G401 (cell line): ENCODE measurements around the gene LSP1. TPM values are rescaled to one million over a fixed set of nuclear protein-coding genes. Genes with fewer than 3 reads are reported as not detected.
"Not testable (repeated sequence)": the region's sequence is repeated elsewhere in the genome, so short reads cannot be mapped to it uniquely, and the experiment has no call there.

ENCODE experiments used
- DNase-seq: peaks from one replicate; pipeline ENCODE4 v3.0.0-alpha.2; 2015; ENCODE audit warnings: low spot score
- in situ Hi-C: cut with HindIII; loops from 2 replicates; pipeline ENCODE4 v1.10.0; 2016; ENCODE audit warnings: low sequenced_read_pairs, mixed read lengths
- total RNA-seq: library from RNA; depleted of rRNA; stranded (reverse); fragments of >200 nt; shearing (Covaris generic); gene quantifications from 2 replicates; pipeline ENCODE4 v1.2.3, GENCODE V29; 2014

Gene LSP1
- total RNA-seq, 1 experiment from 2014 or later, result 0.20 TPM

DNA sequence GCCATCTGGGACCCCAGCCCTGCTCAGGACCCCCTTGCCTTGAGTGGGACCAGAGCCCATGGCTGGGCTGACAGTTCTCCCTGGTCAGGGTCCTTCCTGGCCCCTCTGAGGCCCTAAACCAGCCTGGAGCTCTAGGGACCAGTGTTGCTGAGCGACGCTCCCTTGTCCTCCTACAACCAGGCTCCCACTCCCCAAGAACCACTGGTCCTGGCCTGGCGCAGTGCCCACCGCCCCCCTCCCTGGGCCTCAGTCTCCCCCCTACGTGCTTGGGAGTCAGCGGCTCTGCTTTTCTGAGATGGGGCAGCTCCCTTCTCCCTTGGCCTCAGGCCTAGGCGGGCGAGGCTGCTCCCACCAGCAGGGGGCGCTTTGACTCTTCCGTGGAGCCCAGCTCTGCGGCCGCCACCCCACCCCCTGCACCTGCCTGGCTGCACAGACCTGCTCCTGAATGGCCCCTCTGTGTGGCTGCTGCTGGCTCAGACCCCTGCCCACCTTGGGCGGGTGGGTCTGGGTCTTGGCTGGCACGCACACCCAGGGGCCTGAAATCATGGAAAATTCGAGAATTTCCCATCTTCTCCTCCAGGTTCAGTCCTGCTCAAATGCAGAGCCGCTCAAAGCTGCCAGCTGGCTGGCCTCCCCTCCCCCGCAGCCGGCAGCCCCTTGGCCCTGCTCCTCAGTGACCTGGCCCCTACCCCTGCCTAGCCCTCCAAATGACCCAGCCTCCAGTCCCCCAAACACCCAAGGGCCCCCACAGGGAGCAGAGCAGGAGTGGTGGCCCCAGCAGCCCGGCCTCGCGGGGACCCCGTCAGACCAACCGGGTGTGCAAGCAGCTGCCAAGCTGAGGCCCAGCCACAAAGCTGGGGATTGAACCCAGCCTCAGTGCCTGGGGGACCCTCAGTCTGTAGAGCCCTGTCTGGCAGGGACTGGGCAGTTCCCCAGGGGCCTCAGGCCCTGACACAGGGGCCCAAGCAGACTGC lies 29.7 kb downstream of the LSP1 start:
- in situ Hi-C loops, result no loop called here
- peak; percentile 33 for DNase-seq

DNA sequence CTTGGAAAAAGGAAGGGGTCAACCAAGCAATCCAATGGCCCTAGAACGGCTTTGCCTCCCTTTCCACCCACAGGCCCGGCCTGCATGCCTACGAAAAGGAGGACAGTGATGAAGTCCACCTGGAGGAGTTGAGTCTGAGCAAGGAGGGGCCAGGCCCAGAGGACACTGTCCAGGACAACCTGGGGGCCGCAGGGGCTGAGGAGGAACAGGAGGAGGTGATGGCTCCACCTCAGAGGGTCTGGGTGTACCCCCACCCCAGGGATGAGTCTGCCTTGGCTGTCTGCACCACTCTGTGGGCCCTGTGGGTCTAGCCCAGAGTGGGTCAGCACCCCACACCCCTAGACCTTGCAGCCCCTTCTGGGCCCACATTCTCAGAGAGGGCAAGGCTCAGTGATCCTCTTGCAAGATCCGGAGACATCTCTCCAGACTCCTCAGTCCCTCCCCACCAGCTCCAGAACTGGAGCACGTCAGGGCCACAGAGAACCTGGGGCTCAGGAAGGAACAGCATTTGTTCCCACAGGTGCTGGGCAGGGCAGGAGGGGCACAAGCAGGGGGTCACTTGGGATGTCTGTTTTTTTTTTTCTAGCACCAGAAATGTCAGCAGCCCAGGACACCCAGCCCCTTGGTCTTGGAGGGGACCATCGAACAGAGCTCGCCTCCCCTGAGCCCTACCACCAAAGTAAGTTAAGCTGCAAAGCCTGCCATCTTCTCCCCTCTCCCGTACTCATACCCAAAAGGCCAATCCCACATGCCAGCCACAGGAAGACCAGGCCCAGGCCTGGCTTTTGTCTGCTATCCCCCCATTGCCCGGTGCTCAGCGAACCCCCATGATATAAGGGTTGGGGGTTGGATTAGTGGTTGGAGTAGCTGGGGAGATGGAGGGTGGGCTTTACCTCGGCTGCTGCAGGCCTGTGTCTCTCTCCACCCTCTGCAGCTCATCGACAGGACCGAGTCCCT lies 30.7 kb downstream of the LSP1 start:
- in situ Hi-C loops, result no loop called here
- DNase-seq, result no peak

DNA sequence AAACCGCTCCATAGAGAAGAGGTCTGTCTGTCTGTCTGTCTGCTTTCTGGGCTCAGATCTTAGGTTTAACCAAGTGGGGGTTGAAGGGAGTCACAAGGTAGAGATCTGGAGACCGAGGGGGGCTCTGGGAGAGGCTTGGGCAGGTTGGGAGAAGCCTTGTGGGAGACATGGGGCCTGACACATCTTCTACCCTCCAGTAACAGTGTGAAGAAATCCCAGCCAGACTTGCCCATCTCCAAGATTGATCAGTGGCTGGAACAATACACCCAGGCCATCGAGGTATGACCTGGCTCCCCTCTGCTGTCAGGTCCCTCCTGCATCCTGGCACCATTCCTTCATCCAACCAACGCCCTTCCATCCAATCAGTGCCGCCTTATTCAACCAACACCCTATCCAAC lies 31.4 kb downstream of the LSP1 start:
- in situ Hi-C loops, result no loop called here
- no peak for DNase-seq

DNA sequence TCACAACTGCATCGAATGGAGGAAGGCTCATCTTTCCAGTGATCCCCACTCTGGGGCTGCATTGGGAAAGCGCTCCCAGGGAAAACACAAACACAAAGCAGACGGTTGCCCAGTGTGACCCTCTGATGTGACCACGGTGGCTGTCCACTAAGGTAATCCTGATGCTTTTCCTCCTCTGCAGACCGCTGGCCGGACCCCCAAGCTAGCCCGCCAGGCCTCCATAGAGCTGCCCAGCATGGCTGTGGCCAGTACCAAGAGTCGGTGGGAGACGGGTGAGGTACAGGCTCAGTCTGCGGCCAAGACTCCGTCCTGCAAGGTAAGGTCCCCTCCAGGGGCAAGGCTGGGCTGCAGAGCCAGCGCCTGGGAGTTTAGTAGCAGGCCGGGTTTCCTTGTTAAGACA lies 33.7 kb downstream of the LSP1 start:
- DNase-seq, in situ Hi-C loops: not testable (repeated sequence)

DNA sequence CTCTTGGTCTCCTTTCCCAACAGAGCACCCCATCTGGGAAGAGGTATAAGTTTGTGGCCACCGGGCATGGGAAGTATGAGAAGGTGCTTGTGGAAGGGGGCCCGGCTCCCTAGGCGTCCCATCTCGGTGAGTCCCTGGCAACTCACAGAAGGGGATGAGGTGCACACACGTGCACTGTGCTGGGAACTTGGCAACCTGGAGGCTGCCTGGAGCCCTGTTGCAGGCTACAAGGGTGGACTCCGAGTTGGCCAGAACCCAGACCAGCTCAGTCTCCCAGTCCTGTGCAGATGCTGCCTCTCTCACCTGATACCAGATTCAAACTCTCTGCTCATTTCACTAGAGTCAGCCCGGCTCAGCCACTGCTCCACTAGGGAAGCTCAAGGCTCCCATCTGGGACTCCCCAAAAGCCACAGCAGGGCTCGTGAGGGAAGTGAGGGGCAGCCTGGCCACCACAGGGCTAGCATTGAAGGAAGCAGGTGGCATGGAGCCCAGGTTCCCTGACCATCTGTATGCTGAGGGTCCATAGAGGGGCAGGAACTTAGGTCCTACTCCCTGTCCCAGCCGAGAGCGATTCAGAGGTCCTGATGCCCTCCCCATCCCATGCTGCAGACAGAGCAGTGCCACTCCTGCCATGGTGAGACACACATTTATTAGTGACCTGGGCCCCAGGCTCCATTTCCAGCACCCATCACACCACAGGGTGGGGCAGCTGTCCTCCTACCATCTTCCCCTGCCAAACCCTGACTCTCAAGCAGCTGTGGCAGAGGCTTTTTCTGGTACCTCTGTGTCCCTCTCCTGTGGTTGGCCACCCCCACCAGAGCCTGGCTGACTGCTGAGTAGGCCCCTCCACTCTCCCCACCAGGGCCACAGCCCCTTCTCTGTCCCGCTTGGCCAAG lies 34.8 kb downstream of the LSP1 start:
- DNase-seq, result no peak
- in situ Hi-C loops, result no loop called here

DNA sequence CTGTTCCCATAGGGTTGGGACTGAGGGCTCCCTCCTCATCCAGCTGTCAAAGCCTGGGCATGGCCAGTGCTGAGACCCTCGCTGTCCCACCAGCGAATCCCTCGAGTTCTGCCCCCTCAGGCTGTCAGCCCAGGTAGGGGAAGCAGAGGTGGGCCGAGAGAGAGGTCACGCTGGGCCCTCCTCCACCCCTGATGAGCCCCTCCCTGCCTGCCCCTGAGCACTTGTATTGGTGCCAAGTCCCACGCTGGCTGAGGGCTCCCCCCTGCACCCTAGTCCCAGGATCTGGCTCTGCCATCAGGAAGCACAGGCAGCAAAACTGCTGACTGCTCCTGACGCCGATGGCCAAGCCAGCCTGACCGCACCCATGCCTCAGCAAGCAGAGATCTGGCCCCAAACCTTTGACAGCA lies 35.5 kb downstream of the LSP1 start:
- DNase-seq, result no peak
- in situ Hi-C loops, result no loop called here

DNA sequence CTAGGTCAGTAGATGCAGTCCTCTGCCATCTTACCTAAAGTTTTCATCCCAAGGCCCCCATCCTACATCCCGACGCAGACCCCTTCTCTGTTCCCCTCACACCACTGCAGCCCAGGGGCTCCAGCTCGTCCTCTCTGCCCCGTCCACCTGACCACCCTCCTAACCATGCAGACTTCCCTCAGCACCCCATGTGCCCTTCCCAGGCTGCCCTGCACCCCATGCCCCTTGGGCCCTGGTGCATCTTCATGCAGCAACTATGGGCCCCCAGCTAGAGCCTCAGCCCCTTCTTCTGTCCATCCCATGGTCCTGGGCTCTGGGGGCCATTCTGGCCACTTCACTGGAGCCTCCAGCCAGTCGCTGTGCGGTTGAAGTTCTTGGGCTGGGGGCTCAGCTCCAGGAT lies 35.9 kb downstream of the LSP1 start:
- in situ Hi-C loops, result no loop called here
- DNase-seq, result no peak

DNA sequence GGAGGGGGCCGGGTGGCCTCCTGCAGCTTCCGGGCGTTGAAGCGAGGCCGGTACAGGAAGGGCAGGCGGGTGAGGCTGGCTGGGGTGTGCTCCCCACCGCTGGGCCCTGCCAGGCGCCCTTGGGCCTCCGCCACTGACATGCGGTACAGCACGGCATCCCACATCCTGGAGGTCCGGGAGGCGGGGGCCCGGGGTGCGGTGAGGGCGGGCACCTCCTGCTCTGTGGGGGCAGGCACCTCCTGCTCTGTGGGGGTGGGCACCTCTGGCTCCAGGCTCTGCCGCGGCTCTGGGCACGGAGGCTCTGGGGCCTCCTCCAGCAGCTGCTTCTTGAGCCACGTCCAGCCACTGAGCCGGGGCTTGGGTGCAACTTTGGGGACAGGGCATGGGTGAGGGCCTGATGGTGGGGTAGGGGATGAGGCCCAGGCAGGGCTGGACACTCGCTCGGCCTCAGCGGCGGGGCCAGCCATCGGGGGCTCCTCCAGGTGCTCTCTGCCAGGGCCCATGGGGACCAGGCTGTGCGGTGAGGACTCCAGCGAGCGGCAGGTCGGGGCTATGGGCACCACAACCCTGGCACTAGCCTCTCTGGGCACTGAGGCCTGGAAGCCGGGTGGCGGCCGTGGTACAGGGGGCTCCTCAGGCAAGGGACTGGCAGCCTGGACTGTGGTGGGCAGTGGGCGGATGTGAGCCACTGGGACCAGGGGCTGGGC lies 36.5 kb downstream of the LSP1 start:
- in situ Hi-C loops, result no loop called here
- no peak for DNase-seq

DNA sequence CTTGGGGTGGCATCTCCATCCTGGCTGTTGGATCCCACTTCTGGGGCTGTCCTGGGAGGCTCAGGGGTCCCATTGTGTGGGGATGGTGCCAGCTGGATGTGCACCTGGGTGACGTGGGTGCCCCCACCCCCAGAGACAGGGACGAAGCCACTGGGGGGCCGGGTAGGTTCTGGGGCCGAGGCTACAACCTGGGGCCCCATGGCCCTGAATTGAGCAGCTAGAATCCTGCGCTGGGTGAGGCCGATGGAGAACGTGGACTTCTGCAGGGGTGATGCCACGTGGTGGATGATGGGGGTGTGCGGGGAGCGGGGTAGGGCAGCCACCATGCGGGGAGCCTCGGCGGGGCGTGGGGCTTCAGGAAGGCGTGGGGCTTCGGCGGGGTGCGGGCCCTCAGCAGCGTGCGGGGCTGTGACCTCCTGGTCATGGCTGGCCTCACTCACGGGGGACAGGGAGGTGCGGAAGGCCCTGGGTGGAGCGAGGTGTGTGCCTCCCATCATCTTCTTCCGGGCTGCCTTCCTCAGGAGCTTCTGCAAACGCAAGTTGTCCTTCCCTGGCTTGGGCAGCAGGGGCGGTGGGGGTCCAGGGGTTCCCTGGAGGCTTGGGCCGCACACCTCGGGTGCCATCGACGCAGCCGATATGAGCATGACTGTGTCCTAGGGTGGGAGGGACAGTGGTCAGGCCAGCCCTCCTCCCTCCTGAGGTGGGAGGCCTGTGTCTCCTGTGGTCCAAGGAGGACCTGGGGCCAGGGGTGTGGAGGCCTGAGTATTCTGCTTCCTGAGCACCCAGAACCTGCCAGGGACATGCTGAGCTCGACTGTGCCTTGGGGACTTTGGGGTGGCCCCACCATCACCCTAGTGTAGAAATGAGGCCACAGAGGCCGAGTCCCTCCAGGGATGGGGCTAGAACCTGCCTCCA lies 37.3 kb downstream of the LSP1 start:
- in situ Hi-C loops, result no loop called here
- DNase-seq, result no peak

DNA sequence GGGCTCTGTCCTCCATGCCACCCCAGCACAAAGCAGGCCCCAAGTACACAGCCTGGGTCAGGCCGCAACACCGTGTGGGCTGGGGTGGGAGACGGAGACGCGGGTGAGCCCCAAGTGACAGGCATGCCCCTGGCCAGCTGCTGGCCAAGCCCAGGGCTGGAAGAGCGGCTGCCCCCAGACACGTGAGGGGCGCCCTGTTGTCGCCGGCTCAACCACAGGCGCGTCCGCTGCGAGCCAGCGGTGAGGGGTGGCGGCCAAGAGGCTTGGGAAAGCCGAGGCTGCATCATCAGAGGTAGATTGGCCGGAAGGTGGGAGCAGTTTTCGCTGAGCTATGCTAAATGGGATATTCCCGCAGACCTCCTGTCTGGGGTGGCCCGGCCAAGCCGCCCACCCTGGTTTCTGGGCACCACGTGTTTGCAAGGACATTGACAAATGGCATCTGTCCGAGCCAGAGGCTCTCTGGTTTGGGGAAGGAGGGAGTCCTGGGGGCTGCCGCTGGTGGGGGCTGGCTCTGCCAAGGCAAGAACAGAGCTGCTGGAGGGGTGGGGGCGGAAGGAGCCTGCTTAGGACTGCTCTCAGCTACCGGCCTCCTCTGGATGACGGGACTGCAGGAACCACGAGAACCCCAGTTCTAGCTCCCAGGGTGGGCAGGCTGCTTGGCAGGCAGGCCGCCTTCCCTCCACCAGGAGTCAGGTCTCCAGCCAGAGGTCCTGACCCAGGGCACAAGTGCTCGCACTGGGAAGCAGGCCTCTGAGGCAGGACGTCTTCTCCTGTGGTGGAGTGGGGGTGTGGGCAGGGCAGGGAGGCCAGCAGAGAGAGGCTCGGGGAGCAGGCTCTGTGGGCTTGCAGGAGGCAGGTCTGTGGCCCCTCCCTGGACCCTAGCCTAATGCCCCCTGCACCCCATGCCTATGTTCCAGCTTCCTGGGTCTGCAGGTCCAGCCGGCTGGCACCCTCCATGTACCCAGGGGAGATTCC lies 38.3 kb downstream of the LSP1 start:
- no peak for DNase-seq

DNA sequence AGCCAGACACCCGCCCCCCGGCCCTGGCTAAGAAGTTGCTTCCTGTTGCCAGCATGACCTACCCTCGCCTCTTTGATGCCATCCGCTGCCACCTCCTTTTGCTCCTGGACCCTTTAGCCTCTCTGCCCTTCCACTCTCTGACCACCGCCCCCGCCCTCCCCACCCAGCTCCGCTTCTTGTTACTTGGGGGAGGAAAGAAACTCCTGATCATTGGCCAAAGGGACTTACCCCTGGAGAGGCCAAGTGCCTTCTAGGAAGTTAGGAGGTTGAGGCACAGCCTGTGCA lies 38.9 kb downstream of the LSP1 start, which contains the start of gene PRR33:
Gene PRR33, minus strand, starts transcription at position 65 of the 285 bp plus-strand sequence. CDS start 1,311 bp downstream, outside the sequence.
- in situ Hi-C loops, result no loop called here
- no peak for DNase-seq

More for the DNA sequence above, 38.3 kb downstream of the LSP1 start:
- in situ Hi-C loops, result no loop called here

DNA sequence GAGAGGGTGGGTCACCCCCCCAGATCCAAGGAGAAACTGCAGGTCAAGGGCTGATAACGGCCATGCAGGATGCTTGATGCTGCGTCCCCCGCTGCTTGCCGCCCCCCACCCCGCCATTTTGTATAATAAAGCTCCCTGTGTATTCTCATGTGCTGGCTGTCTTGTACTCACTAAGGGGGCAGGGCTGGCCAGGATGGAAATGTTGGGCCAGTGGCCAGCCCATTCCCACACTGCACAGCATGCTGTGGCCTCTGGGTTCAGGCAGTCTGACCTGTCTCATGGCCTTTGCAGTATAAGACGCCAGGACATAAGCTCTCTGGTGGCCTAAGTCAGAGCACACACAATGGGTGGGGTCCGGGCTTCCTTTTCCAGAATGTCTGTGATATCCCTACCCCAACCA lies 39.2 kb downstream of the LSP1 start:
- in situ Hi-C loops, result no loop called here
- DNase-seq, result no peak

DNA sequence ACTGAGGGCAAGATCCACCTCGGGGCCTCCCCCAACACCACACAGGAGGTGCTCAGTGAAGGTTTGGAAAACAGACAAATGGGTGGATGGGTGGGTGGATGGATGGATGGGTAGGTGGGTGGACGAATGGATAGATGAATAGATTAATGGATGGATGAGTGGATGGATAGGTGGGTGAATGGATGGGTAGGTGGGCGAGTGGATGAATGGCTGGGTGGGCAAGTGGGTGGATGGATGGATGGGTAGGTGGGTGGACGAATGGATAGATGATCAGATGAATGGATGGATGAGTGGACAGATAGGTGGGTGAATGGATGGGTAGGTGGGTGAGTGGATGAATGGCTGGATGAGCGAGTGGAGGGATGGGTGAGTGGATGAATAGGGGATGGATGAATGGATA lies 39.7 kb downstream of the LSP1 start:
- in situ Hi-C loops, result no loop called here
- DNase-seq, result no peak

DNA sequence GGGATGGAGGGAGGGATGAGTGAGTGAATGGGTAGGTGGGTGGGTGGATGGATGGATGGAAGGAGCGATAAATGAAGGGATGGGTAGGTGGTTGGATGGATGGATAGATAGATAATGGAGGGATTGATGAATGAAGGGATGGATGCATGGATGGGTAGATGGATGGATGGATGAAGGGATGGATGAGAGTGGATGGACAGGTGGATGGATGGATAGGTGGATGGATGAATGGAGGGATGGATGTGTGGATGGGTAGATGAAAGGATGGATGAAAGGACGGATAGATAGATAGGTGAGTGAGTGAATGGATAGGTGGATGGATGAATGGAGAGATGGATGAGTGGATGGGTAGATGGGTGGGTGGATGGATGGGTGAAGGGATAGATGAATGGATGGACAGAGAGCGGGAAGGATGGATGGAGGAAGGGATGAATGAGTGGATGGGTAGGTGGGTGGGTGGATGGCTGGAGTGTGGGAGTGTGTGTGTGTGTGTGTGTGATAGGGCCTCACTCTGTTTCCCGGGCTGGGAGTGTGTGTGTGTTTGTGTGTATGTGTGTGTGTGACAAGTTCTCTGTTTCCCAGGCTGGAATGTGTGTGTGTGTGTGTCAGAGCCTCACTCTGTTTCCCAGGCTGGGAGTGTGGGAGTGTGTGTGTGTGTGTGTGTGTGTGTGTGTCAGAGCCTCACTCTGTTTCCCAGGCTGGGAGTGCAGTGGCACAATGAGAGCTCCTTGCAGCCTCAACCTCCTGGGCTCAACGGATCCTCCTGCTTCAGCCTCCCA lies 40.9 kb downstream of the LSP1 start:
- in situ Hi-C loops, result no loop called here
- DNase-seq, result no peak

DNA sequence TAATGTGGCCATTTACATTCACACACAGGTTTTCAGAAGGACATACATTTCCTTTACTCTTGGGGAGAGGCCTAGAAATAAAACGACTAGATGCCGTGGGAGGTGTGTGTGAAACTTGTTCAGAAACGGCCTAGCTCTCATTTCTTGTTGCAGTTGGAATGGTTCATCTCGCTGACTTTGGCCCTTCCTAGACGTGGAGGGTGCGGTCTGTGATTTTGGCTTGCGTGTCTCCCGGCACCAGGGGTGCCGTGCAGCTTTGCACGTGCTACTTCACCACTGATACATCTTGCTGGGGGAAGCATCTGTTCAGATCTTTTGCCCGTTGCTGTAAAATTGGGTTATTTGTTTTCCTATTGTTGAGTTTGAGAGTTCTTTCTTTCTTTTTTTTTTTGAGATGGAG lies 41.9 kb downstream of the LSP1 start:
- DNase-seq, result no peak
- in situ Hi-C loops, result no loop called here

DNA sequence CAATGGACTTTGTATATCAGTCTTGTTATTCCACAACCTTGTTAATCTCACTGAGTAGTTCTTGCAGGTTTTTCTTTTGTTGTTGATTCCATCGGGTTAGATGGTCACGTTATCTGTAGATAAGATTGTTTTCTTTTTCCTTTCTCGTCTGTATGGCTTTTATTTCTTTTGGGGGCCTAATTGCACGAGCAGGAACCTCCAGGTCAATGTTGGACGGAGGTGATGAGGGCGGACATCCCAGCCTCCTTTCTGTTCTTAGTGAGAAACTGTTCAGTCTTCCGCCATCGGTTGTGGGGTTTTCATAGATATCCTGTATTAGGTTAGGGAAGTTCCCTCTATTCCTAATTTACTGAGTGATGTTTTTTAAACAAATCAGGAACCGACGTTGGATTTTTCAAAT lies 43.6 kb downstream of the LSP1 start:
- in situ Hi-C loops, result no loop called here
- DNase-seq, result no peak
